GM12892 (cell line): ENCODE results near the gene FAM184B.

Experiments
- POLR2A ChIP-seq: IDR thresholded peaks from 2 replicates; pipeline ENCODE4 v1.6.1; 2011; ENCODE audit warnings: low read depth, low read length, control low read depth
- POLR2AphosphoS5 ChIP-seq: IDR thresholded peaks from 2 replicates; pipeline ENCODE4 v1.6.1; 2011; ENCODE audit warnings: low read depth, low read length, control low read depth

DNA sequence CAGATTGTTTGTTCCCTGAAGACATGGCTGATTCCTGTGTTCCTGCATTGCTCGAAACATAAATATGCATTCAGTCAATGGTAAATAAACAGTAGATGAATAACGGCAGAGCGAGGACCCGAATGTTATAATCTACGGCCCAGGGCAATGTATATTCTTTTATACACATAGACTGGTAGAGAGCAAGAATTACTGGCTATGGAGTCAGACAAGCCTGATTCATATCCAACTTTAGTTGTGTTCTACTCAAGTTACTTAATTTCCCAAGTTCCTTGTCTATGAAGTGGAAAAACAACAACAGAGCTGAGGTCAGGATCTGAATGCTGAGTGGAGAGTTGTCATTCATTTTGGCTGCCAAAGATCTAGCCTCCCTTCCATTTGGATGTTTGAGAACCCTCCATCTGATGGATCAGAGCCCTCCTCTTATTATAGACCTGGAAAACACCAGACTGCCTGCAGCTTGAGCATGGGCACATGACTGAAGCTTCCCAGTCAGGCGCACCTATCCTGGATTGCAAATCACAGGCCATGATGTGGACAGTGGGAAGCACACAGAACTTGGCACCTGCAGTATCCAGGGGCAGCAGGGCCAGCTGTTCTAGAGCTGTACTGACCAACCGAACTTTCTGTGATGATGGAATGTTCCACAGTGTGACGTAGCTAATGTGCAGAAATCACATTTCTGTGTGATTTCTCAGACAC is 80.1 kb downstream of the FAM184B start:
- TF ChIP-seq POLR2AphosphoS5 (no peak), POLR2A (no peak)
